Activated CD8-positive, alpha-beta memory T cell treated with anti-CD3 and anti-CD28 coated beads, Interleukin-2, amount 50 U/mL, for 1 hour (primary cell): Measurements from ENCODE around the gene TBC1D5.
"Not testable (repeated sequence)": the region's sequence is repeated elsewhere in the genome, so short reads cannot be mapped to it uniquely, and the experiment has no call there.

ENCODE experiments used
- DNase-seq: peaks from one replicate; pipeline ENCODE4 v3.0.0-alpha.2; 2020; ENCODE audit errors: extremely low read depth

TBC1D5 gene

GRCh38 chr3:17709236-17709810, 33.1 kb downstream of the TBC1D5 start:
- DNase-seq = no peak

- DNase-seq = no peak
Observed at GRCh38 chr3:17707813-17708543, 34.5 kb downstream of the TBC1D5 start.

GRCh38 chr3:17705991-17706390, 36.4 kb downstream of the TBC1D5 start:
- not testable (repeated sequence) for DNase-seq

GRCh38 chr3:17699815-17700214, 42.6 kb downstream of the TBC1D5 start:
- not testable (repeated sequence) for DNase-seq

- not testable (repeated sequence) for DNase-seq
Observed at GRCh38 chr3:17695665-17696064, 46.8 kb downstream of the TBC1D5 start.

- DNase-seq = not testable (repeated sequence)
Observed at GRCh38 chr3:17693670-17693999, 48.8 kb downstream of the TBC1D5 start.

GRCh38 chr3:17692846-17693669, 49.4 kb downstream of the TBC1D5 start:
- DNase-seq = not testable (repeated sequence)

GRCh38 chr3:17687566-17687965, 54.9 kb downstream of the TBC1D5 start:
- DNase-seq = no peak

- DNase-seq = no peak
Observed at GRCh38 chr3:17686613-17687012, 55.8 kb downstream of the TBC1D5 start.

GRCh38 chr3:17683542-17684207, 58.8 kb downstream of the TBC1D5 start:
- no peak for DNase-seq

GRCh38 chr3:17680530-17680929, 61.9 kb downstream of the TBC1D5 start:
- no peak for DNase-seq

GRCh38 chr3:17678116-17678741, 64.2 kb downstream of the TBC1D5 start:
- DNase-seq = no peak

GRCh38 chr3:17674082-17674686, 68.2 kb downstream of the TBC1D5 start:
- DNase-seq = no peak

- no peak for DNase-seq
Observed at GRCh38 chr3:17672506-17672905, 69.9 kb downstream of the TBC1D5 start.

GRCh38 chr3:17670749-17671148, 71.7 kb downstream of the TBC1D5 start:
- no peak for DNase-seq

- no peak for DNase-seq
Observed at GRCh38 chr3:17664923-17665322, 77.5 kb downstream of the TBC1D5 start.

GRCh38 chr3:17656264-17656663, 86.2 kb downstream of the TBC1D5 start:
- no peak for DNase-seq

- DNase-seq = no peak
Observed at GRCh38 chr3:17655743-17656142, 86.7 kb downstream of the TBC1D5 start.

GRCh38 chr3:17649748-17650147, 92.7 kb downstream of the TBC1D5 start:
- not testable (repeated sequence) for DNase-seq

- not testable (repeated sequence) for DNase-seq
Observed at GRCh38 chr3:17648630-17649355, 93.6 kb downstream of the TBC1D5 start.
